IMR-90 (cell line): ENCODE measurements around the gene SCFD2. TPM values are rescaled to one million over a fixed set of nuclear protein-coding genes. Genes with fewer than 3 reads are reported as not detected.
A peak's percentile ranks its signal among the peaks of the same experiment; 100 is the strongest.

Experiments
- ATAC-seq: fragments of 200-7000 bp; cut with Tn5 transposase; 2 replicates; pipeline ENCODE4 v1.9.1; 2020; ENCODE audit warnings: low read depth, mild to moderate bottlenecking, moderate library complexity
- BruUV-seq: library from RNA; stranded (reverse); fragments of 400-500 nt; replicated peaks from 2 replicates; lab custom pipeline; 2021; lab: Mats Ljungman, UMichigan
- CTCF ChIA-PET: fragments of 300-600 bp; formaldehyde crosslinking; extraction: SDS; loops from one replicate; lab custom pipeline; 2021; ENCODE audit warnings: antibody characterized with exemption; lab: Yijun Ruan, JAX
- POLR2A ChIA-PET: fragments of 300-600 bp; sonication (Branson Sonifier 250); formaldehyde crosslinking; loops from one replicate; lab custom pipeline; 2022; ENCODE audit warnings: antibody characterized with exemption; ENCODE audit not compliant: unreplicated experiment; lab: Charles Lee
- DNase-seq: peaks from one replicate; pipeline ENCODE4 v3.0.0; 2013
- H2AFZ ChIP-seq: replicated peaks from 2 replicates; pipeline ENCODE3; 2013; ENCODE audit warnings: low read length, mild to moderate bottlenecking; ENCODE audit not compliant: poor library complexity
- H2AK5ac ChIP-seq: 2 replicates; pipeline ENCODE4 v1.6.1; 2013; ENCODE audit warnings: low read depth, low read length, inconsistent platforms
- H2AK9ac ChIP-seq: replicated peaks from 2 replicates; pipeline ENCODE3; 2013; ENCODE audit warnings: mild to moderate bottlenecking, low read depth, low read length, moderate library complexity; ENCODE audit not compliant: poor library complexity
- H2BK120ac ChIP-seq: 2 replicates; pipeline ENCODE4 v1.6.1; 2013; ENCODE audit warnings: low read depth, low read length, inconsistent platforms
- H2BK15ac ChIP-seq: 3 replicates; pipeline ENCODE4 v1.6.1; 2013; ENCODE audit warnings: low read depth, low read length, inconsistent platforms
- H2BK20ac ChIP-seq: 2 replicates; pipeline ENCODE4 v1.6.1; 2013; ENCODE audit warnings: low read depth, mild to moderate bottlenecking, inconsistent platforms, low read length, moderate library complexity
- H2BK5ac ChIP-seq: 2 replicates; pipeline ENCODE4 v1.6.1; 2013; ENCODE audit warnings: mild to moderate bottlenecking, low read depth, low read length, inconsistent platforms; ENCODE audit not compliant: poor library complexity, severe bottlenecking
- H3K14ac ChIP-seq: replicated peaks from 2 replicates; pipeline ENCODE4 v1.6.1; 2013; ENCODE audit warnings: low read depth, low read length, inconsistent platforms
- H3K18ac ChIP-seq: 2 replicates; pipeline ENCODE4 v1.6.1; 2013; ENCODE audit warnings: low read depth, low read length, control low read depth
- H3K23ac ChIP-seq: 2 replicates; pipeline ENCODE4 v1.6.1; 2013; ENCODE audit warnings: low read depth, low read length, inconsistent platforms
- H3K27ac ChIP-seq: 2 replicates; pipeline ENCODE4 v1.5.1; 2013; ENCODE audit warnings: mild to moderate bottlenecking, control low read depth, low read length; ENCODE audit not compliant: insufficient read depth
- H3K27me3 ChIP-seq: 2 replicates; pipeline ENCODE4 v1.6.1; 2013; ENCODE audit warnings: low read length; ENCODE audit not compliant: control insufficient read depth, insufficient read depth
- H3K36me3 ChIP-seq: 2 replicates; pipeline ENCODE4 v1.6.1; 2013; ENCODE audit warnings: low read length, mixed read lengths; ENCODE audit not compliant: control insufficient read depth, insufficient read depth
- H3K4ac ChIP-seq: 2 replicates; pipeline ENCODE4 v1.6.1; 2013; ENCODE audit warnings: low read depth, low read length, inconsistent platforms
- H3K4me1 ChIP-seq: 2 replicates; pipeline ENCODE4 v1.6.1; 2013; ENCODE audit warnings: low read length, mixed read lengths; ENCODE audit not compliant: control insufficient read depth, insufficient read depth
- H3K4me2 ChIP-seq: 2 replicates; pipeline ENCODE4 v1.6.1; 2013; ENCODE audit warnings: low read depth, mild to moderate bottlenecking, control low read depth, low read length, moderate library complexity
- H3K4me3 ChIP-seq: 2 replicates; pipeline ENCODE4 v1.5.1; 2013; ENCODE audit warnings: low read depth, mild to moderate bottlenecking, control low read depth, low read length, moderate library complexity; ENCODE audit not compliant: insufficient read depth
- H3K56ac ChIP-seq: 2 replicates; pipeline ENCODE4 v1.6.1; 2013; ENCODE audit warnings: low read length, inconsistent platforms; ENCODE audit not compliant: insufficient read depth; ENCODE audit errors: extremely low read depth
- H3K79me1 ChIP-seq, 2 experiments: 2 replicates each; pipeline ENCODE4 v1.6.1; 2013; ENCODE audit warnings: low read length in 2 of 2, inconsistent platforms in 1 of 2, low read depth in 1 of 2
- H3K9ac ChIP-seq: 2 replicates; pipeline ENCODE4 v1.6.1; 2013; ENCODE audit warnings: low read depth, low read length, control low read depth
- H3K9me1 ChIP-seq: 2 replicates; pipeline ENCODE4 v1.6.1; 2013; ENCODE audit warnings: low read length, inconsistent platforms; ENCODE audit not compliant: insufficient read depth
- H3K9me3 ChIP-seq: 2 replicates; pipeline ENCODE4 v1.6.1; 2013; ENCODE audit warnings: low read length; ENCODE audit not compliant: control insufficient read depth, insufficient read depth
- H4K20me1 ChIP-seq: 2 replicates; pipeline ENCODE4 v1.6.1; 2013; ENCODE audit warnings: low read length, inconsistent platforms; ENCODE audit not compliant: insufficient read depth
- H4K5ac ChIP-seq: 2 replicates; pipeline ENCODE4 v1.6.1; 2013; ENCODE audit warnings: mild to moderate bottlenecking, low read depth, low read length, control low read depth
- H4K8ac ChIP-seq, 2 experiments: 2 replicates each; pipeline ENCODE4 v1.6.1; 2013; ENCODE audit warnings: low read depth in 2 of 2, low read length in 2 of 2, control low read depth in 1 of 2, inconsistent platforms in 1 of 2
- H4K91ac ChIP-seq: 2 replicates; pipeline ENCODE4 v1.6.1; 2013; ENCODE audit warnings: low read depth, low read length, inconsistent platforms; ENCODE audit not compliant: insufficient read depth
- BHLHE40 ChIP-seq: fragments of 150-350 bp; IDR thresholded peaks from 2 replicates; pipeline ENCODE4 v1.6.1; 2016; ENCODE audit warnings: mild to moderate bottlenecking, low read depth, low read length
- CEBPB ChIP-seq: IDR thresholded peaks from 2 replicates; pipeline ENCODE4 v1.6.1; 2012; ENCODE audit warnings: low read depth, low read length, improper control_type of control experiment
- CHD1 ChIP-seq: IDR thresholded peaks from 2 replicates; pipeline ENCODE4 v1.6.1; 2012; ENCODE audit warnings: low read depth, low read length, improper control_type of control experiment
- ELK1 ChIP-seq: fragments of 150-350 bp; IDR thresholded peaks from 2 replicates; pipeline ENCODE4 v1.6.1; 2016; ENCODE audit warnings: low read depth, mild to moderate bottlenecking, low read length, moderate library complexity, borderline replicate concordance
- FOS ChIP-seq: fragments of 150-350 bp; IDR thresholded peaks from 2 replicates; pipeline ENCODE4 v1.6.1; 2016; ENCODE audit warnings: low read depth, low read length
- MAFK ChIP-seq: IDR thresholded peaks from 2 replicates; pipeline ENCODE4 v1.6.1; 2012; ENCODE audit warnings: low read depth, low read length, improper control_type of control experiment
- MAZ ChIP-seq: IDR thresholded peaks from 2 replicates; pipeline ENCODE4 v1.6.1; 2012; ENCODE audit warnings: low read depth, mild to moderate bottlenecking, low read length, improper control_type of control experiment, moderate library complexity, borderline replicate concordance
- MXI1 ChIP-seq: IDR thresholded peaks from 2 replicates; pipeline ENCODE4 v1.6.1; 2012; ENCODE audit warnings: low read depth, mild to moderate bottlenecking, low read length, moderate library complexity, borderline replicate concordance
- NFE2L2 ChIP-seq: fragments of 150-350 bp; IDR thresholded peaks from 2 replicates; pipeline ENCODE4 v1.6.1; 2016; ENCODE audit warnings: low read depth, mild to moderate bottlenecking, low read length
- POLR2A ChIP-seq: IDR thresholded peaks from 2 replicates; pipeline ENCODE4 v1.6.1; 2012; ENCODE audit warnings: mild to moderate bottlenecking, low read depth, low read length
- RCOR1 ChIP-seq: IDR thresholded peaks from 2 replicates; pipeline ENCODE4 v1.6.1; 2012; ENCODE audit warnings: mild to moderate bottlenecking, low read length, improper control_type of control experiment; ENCODE audit not compliant: insufficient replicate concordance
- RFX5 ChIP-seq: IDR thresholded peaks from 2 replicates; pipeline ENCODE4 v1.8.0; 2012; ENCODE audit warnings: low read depth, mild to moderate bottlenecking, low read length, moderate library complexity
- SMC3 ChIP-seq: fragments of 150-350 bp; IDR thresholded peaks from 2 replicates; pipeline ENCODE4 v1.6.1; 2016; ENCODE audit warnings: low read depth, mild to moderate bottlenecking, antibody characterized with exemption, low read length, moderate library complexity
- USF2 ChIP-seq: fragments of 150-350 bp; IDR thresholded peaks from 2 replicates; pipeline ENCODE4 v1.6.1; 2017; ENCODE audit warnings: mild to moderate bottlenecking, antibody characterized with exemption, low read length, low read depth
- WGBS, 2 experiments: methylation state at CpG; one replicate each; pipeline versions ENCODE4 v1.1.5 to v1.1.7; 2013; ENCODE audit warnings: missing lambda C conversion rate in 2 of 2; ENCODE audit not compliant: insufficient read length in 1 of 2; ENCODE audit errors: extremely low coverage in 2 of 2; 5-methylcytosine and 5-hydroxymethylcytosine counted together
- dilution Hi-C: fragments of 300-500 bp; cut with HindIII; formaldehyde crosslinking; loops from one replicate; pipeline ENCODE4 v1.14.3; 2018; ENCODE audit warnings: low sequenced_read_pairs; ENCODE audit not compliant: unreplicated experiment
- in situ Hi-C: fragments of 300-500 bp; cut with MboI; formaldehyde crosslinking; loops from 3 replicates; pipeline ENCODE4 v1.14.3; 2019; ENCODE audit warnings: low sequenced_read_pairs, inconsistent platforms, mixed read lengths
- intact Hi-C: fragments of 100-400 bp; cut with micrococcal nuclease; formaldehyde crosslinking; loops from 2 replicates; pipeline ENCODE4 v1.10.0; 2022
- polyA plus RNA-seq, 3 experiments: library from polyadenylated mRNA; depleted of rRNA; stranded (reverse); fragments of >200 nt; gene quantifications; 2 replicates each; pipeline ENCODE4 v1.2.3, GENCODE V29; 2012; ENCODE audit warnings: low replicate concordance in 1 of 3
- total RNA-seq: library from RNA; depleted of rRNA; stranded (reverse); fragments of >200 nt; gene quantifications from 2 replicates; pipeline ENCODE4 v1.2.3, GENCODE V29; 2012

SCFD2 gene
- total and polyA plus RNA-seq, 2 of the 4 experiments (the other 2 are of a cell fraction), result 18.9 to 62.4 TPM

GRCh38 chr4:52961666-52962412 is 404.0 kb downstream of the SCFD2 start:
- Histone ChIP-seq H4K5ac (no peak overlapping the region; the same call in 1 of the 2 replicates), H3K18ac (peak overlapping the region; percentile 58; the same call in 1 of the 2 replicates), H2BK5ac (no peak overlapping the region), H2AK9ac (no peak overlapping the region), H3K9me1 (peaks cover 12% of the 10 kb centered on the region), H3K14ac (no peak overlapping the region), H3K36me3 (no peaks in the 10 kb centered on the region), H3K9ac (no peak overlapping the region), H3K4me2 (no peak overlapping the region), H3K56ac (no peak overlapping the region), H3K79me1 (peaks cover 0 to 10% of the 10 kb centered on the region in 2 experiments; a peak in 2 of 4 replicates), H3K23ac (0 out of 2 replicates have a peak overlapping the region, but pooled peaks have one; percentile 26), H4K91ac (peak overlapping the region; percentile 50; the same call in 1 of the 2 replicates), H2BK15ac (peak overlapping the region; percentile 63; the same call in 1 of the 3 replicates), H4K8ac (no peak overlapping the region), H2AK5ac (peak overlapping the region; percentile 40), H2AFZ (no peak overlapping the region), H3K27me3 (no peaks in the 10 kb centered on the region), H3K9me3 (no peaks in the 10 kb centered on the region), H3K4me1 (peaks cover 19% of the 10 kb centered on the region), H4K20me1 (no peaks in the 10 kb centered on the region), H2BK20ac (peak overlapping the region; percentile 61), H3K4me3 (no peak overlapping the region), H3K27ac (no peak overlapping the region), H3K4ac (peak overlapping the region; percentile 55), H2BK120ac (peak overlapping the region; percentile 58)
- ATAC-seq (no peak), DNase-seq (no peak)
- CTCF ChIA-PET, result interaction anchor here (1.2 kb wide), 2 partner anchors 20 to 50 kb away, joined by 3 to 5 read pairs; no protein-coding TSS in a partner anchor
- BruUV-seq, result no TSS peak
- 84% methylated on average over 3 of the region's 3 CpGs; no CpG with 5 or more reads in 1 of the 2 experiments for WGBS, 2 experiments
- intact Hi-C loops, result no loop called here
- POLR2A ChIA-PET, result no interaction called here
- in situ Hi-C loops, result no loop called here
- dilution Hi-C loops, result no loop called here
- no peak for TF ChIP-seq ELK1
- no peak for TF ChIP-seq MAFK
- no peak for TF ChIP-seq MAZ
- TF ChIP-seq RFX5, result no peak
- no peak for TF ChIP-seq BHLHE40
- TF ChIP-seq NFE2L2, result no peak
- TF ChIP-seq RCOR1, result no peak
- TF ChIP-seq SMC3, result no peak
- TF ChIP-seq USF2, result no peak
- no peak for TF ChIP-seq CHD1
- TF ChIP-seq FOS, result no peak
- TF ChIP-seq CEBPB, result no peak
- no peak for TF ChIP-seq POLR2A
- no peak for TF ChIP-seq MXI1
